ENCODE measurements around the gene PPME1.

GRCh38 chr11:74220376-74220775 lies 49.3 kb downstream of the PPME1 start:
- no peak for TF ChIP-seq CTCF (conservative IDR thresholded peaks at IDR 0.05; ENCODE audit: low read length)
- TF ChIP-seq EZH2phosphoT487 (IDR thresholded peaks at IDR 0.05; ENCODE audit: borderline replicate concordance, low read depth, low read length): no peak
